Breast epithelium (tissue), 4 donors: ENCODE measurements around the gene EVA1A. TPM values are rescaled to one million over a fixed set of nuclear protein-coding genes. Genes with fewer than 3 reads are reported as not detected.

Source experiments
- DNase-seq, 2 donors: peaks; one replicate each; pipeline ENCODE4 v3.0.0-alpha.2; 2019; ENCODE audit warnings: low spot score in 2 of 2
- H3K27ac ChIP-seq, 2 donors: fragments of 200-600 bp; sonication (generic) in 1 of 2; one replicate each; pipeline ENCODE4 v1.5.1; 2016 to 2019; ENCODE audit warnings: mild to moderate bottlenecking in 1 of 2
- H3K27me3 ChIP-seq, 2 donors: fragments of 200-600 bp; sonication (generic) in 1 of 2; one replicate each; pipeline versions ENCODE4 v1.5.1 to v1.6.0; 2017 to 2019; ENCODE audit warnings: control low read depth in 1 of 2, mild to moderate bottlenecking in 1 of 2
- H3K36me3 ChIP-seq: fragments of 200-600 bp; one replicate; pipeline ENCODE4 v1.5.1; 2019
- H3K4me1 ChIP-seq, 2 donors: fragments of 200-600 bp; sonication (generic); one replicate each; pipeline ENCODE4 v1.5.1; 2016 to 2019; ENCODE audit warnings: control low read depth in 1 of 2
- H3K4me3 ChIP-seq, 3 donors: fragments of 200-600 bp; sonication (generic); 1 replicate in 2 of 3; 2 replicates in 1 of 3; pipeline ENCODE4 v1.5.1; 2016 to 2019; ENCODE audit warnings: mild to moderate bottlenecking in 3 of 3, moderate library complexity in 2 of 3
- H3K9me3 ChIP-seq, 2 donors: fragments of 200-600 bp; sonication (generic) in 1 of 2; one replicate each; pipeline ENCODE4 v1.5.1; 2016 to 2019; ENCODE audit warnings: control low read depth in 1 of 2
- POLR2A ChIP-seq: fragments of 450-650 bp; IDR thresholded peaks from one replicate; pipeline ENCODE4 v1.6.1; 2016; ENCODE audit warnings: antibody characterized with exemption, mild to moderate bottlenecking, moderate library complexity
- POLR2AphosphoS5 ChIP-seq, 3 donors: sonication (generic); formaldehyde crosslinking; IDR thresholded peaks; one replicate each; pipeline ENCODE4 v1.6.1; 2017; ENCODE audit warnings: antibody characterized with exemption in 3 of 3
- intact Hi-C: fragments of 100-400 bp; cut with DNase I; formaldehyde crosslinking; loops from one replicate; pipeline ENCODE4 v1.15.1; 2023; ENCODE audit warnings: low total_unique reads
- total RNA-seq, 3 donors: library from RNA; depleted of rRNA; stranded (reverse); fragments of >200 nt; gene quantifications; one replicate each; pipeline ENCODE4 v1.1.0, GENCODE V29; 2016
- TF ChIP-seq, protein P1 (sequence below), 3 donors: fragments of 450-650 bp; IDR thresholded peaks; one replicate each; pipeline ENCODE4 v1.5.1; 2016 to 2017; ENCODE audit warnings: antibody characterized with exemption in 3 of 3, mild to moderate bottlenecking in 3 of 3, moderate library complexity in 3 of 3

The EVA1A gene
- total RNA-seq, 3 donors from 2014 or later: 5.2 to 10.4 TPM; not detected in 1

DNA sequence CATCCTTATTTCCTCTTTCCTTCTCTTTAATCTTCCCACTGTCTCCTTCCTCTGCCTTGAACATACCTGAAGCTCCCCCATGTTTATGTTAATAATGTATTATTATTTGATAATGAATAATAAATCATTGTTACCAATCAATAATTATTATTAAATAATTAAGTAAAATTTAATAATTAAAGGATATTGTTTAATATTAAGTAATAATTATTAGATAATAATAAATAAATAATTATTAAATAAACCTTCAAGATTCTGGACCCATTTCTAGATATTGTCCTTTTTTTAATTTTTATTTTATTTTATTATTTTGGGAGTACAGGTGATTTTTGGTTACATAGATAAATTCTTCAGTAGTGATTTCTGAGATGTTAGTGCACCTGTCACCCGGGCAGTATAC lies 7.4 kb upstream of the EVA1A start:
- intact Hi-C loops: no loop called here
- TF ChIP-seq POLR2AphosphoS5 (IDR thresholded peaks at IDR 0.05): no peak
- TF ChIP-seq POLR2A: no peak
- TF ChIP-seq, protein P1, sequence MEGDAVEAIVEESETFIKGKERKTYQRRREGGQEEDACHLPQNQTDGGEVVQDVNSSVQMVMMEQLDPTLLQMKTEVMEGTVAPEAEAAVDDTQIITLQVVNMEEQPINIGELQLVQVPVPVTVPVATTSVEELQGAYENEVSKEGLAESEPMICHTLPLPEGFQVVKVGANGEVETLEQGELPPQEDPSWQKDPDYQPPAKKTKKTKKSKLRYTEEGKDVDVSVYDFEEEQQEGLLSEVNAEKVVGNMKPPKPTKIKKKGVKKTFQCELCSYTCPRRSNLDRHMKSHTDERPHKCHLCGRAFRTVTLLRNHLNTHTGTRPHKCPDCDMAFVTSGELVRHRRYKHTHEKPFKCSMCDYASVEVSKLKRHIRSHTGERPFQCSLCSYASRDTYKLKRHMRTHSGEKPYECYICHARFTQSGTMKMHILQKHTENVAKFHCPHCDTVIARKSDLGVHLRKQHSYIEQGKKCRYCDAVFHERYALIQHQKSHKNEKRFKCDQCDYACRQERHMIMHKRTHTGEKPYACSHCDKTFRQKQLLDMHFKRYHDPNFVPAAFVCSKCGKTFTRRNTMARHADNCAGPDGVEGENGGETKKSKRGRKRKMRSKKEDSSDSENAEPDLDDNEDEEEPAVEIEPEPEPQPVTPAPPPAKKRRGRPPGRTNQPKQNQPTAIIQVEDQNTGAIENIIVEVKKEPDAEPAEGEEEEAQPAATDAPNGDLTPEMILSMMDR (IDR thresholded peaks at IDR 0.05): no peak
- no peak for DNase-seq

DNA sequence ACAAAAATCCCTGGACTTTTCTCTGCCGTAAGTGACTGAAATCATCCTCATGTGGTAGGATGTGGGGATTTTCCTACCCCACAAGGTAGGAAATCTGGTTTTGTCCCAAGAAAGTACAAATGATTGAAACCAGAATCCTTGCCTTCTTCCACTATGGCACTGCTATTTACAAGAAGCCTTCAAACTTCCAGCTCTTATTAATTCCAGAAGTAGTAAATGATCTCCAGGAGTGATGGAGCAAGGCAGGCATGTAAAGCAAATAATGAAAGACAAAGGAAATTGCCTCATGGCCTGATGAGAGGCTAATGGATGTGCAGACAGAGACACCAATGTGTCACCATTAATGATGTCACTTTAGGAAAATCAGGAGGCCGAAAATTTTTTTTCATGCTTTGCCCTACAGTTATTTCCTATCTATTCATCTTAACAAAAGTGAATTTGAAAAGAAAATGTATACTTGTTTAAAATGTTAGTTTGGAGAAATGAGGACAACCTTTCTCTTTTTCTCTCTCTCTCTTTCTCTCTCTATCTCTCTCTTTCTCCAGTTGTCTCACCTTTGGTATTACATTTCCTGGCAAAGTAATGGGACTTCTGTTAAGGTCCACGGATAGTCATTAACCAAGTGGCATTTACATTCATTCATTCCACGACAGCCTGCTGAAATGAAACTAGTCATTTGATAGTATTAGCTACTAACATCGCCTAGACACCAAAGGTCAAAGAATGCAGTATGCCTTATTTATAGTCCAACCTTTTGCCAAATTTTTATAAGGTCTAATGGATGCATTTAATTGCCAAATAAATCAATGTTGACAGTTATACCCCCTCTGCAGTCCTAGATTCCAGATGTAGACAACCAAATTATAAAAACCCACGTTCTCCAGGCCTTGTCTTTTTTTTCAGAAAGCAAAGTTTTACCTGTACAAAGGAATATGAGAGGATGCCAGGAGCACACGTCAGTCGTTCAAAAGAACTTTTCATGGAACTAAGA lies 5.0 kb upstream of the EVA1A start:
- intact Hi-C loops: no loop called here
- Histone ChIP-seq H3K36me3 (no peaks in the 10 kb centered on the region), H3K27me3 (no peaks in the 10 kb centered on the region), H3K27ac (no peak overlapping the region), H3K4me3 (no peak overlapping the region), H3K9me3 (no peaks in the 10 kb centered on the region), H3K4me1 (no peaks in the 10 kb centered on the region)
- TF ChIP-seq, protein P1 (IDR thresholded peaks at IDR 0.05): no peak
- TF ChIP-seq POLR2A (no peak), POLR2AphosphoS5 (IDR thresholded peaks at IDR 0.05) (no peak)
- no peak for DNase-seq

More for the DNA sequence above, 7.4 kb upstream of the EVA1A start:
- H3K9me3 ChIP-seq: no peaks in the 10 kb centered on the region
- no peaks in the 10 kb centered on the region for H3K27me3 ChIP-seq
- no peaks in the 10 kb centered on the region for H3K36me3 ChIP-seq
- H3K4me1 ChIP-seq: no peaks in the 10 kb centered on the region
- H3K4me3 ChIP-seq: no peak overlapping the region
- H3K27ac ChIP-seq: no peak overlapping the region

DNA sequence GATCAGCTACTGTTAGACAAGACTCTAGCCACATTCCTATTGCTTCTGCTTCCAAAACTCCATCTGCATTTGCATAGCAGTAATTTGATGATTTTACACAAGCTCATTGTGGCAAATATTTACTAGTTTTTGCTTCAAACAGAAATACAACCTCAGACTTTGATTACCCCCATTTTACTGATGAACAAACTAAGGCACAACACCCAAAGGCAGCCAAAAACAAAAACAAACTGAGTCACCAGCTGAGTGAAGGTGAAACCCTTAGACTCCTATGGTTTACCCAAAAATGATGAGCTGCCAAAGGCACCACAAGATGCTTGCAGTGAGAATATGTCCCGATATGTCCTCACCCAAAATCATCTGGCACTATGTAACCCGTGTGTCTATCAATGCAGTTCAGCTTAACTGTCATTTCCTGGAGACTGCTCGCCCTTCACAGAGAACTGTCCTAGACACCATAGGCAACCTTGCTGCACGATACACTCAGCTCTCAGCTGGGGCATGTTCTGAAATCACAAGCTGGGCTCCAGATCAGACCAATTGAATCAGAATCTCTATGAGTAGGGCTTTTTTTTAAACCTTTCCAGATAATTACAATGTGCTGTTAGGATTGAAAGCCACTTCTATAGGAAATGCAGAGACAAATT lies 4.1 kb upstream of the EVA1A start:
- TF ChIP-seq POLR2A (no peak), POLR2AphosphoS5 (IDR thresholded peaks at IDR 0.05) (no peak)
- TF ChIP-seq, protein P1 (IDR thresholded peaks at IDR 0.05): no peak
- intact Hi-C loops: no loop called here
- H3K27ac ChIP-seq: no peak overlapping the region
- no peak for DNase-seq
- no peak overlapping the region for H3K4me3 ChIP-seq
- H3K4me1 ChIP-seq: no peaks in the 10 kb centered on the region
- no peaks in the 10 kb centered on the region for H3K27me3 ChIP-seq
- H3K9me3 ChIP-seq: no peaks in the 10 kb centered on the region
- no peaks in the 10 kb centered on the region for H3K36me3 ChIP-seq

DNA sequence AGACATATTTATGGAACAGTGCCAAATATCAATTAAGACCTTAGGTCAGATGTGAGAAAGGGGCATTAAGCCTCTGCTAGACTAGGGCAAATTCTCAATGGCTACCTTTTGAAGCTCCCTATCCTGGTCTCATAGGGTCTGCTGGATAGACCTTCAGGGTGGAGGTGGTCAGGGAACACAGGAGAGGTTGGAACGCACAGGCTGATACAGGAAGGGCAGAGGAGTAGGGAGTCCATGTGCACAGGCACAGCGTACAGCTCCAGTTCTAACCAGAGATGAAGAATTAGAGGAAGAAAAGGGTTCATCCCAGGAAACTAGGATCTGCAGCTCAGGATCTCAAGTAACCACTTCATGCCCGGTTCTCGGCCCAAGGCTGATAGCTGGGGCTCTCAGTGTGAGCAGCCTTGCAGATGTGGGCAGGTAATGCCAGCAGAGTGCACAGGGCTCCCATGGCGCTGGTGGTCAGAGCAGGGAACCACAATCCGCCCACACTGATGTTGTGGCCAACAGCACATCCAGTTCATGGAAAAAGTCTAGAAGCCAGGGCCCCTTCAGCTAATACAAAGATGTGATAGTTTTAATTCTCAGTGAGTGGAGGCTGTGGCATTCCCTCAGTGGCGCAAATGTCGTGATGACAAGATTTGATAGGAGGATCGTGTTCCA lies 3.4 kb upstream of the EVA1A start:
- Histone ChIP-seq H3K9me3 (no peaks in the 10 kb centered on the region), H3K27ac (no peak overlapping the region), H3K4me3 (no peak overlapping the region), H3K27me3 (no peaks in the 10 kb centered on the region), H3K36me3 (no peaks in the 10 kb centered on the region), H3K4me1 (peaks cover 0 to 6% of the 10 kb centered on the region in 2 donors)
- no peak for DNase-seq
- intact Hi-C loops: no loop called here
- TF ChIP-seq POLR2AphosphoS5 (IDR thresholded peaks at IDR 0.05): no peak
- TF ChIP-seq, protein P1 (IDR thresholded peaks at IDR 0.05): no peak
- TF ChIP-seq POLR2A: no peak
